Neuronal stem cell (in vitro differentiated cells): ENCODE results near the gene IBA57.

Source experiments
- DNase-seq: peaks from one replicate; pipeline ENCODE4 v3.0.0-alpha.2; 2013; ENCODE audit warnings: low spot score
- H2AFZ ChIP-seq: one replicate; pipeline ENCODE4 v1.6.1; 2013; ENCODE audit warnings: mild to moderate bottlenecking, low read length, inconsistent platforms
- H2AK5ac ChIP-seq: 2 replicates; pipeline ENCODE4 v1.6.1; 2013; ENCODE audit warnings: low read depth, mild to moderate bottlenecking, inconsistent platforms, low read length, moderate library complexity, mixed read lengths
- H2BK120ac ChIP-seq: 2 replicates; pipeline ENCODE4 v1.6.1; 2013; ENCODE audit warnings: low read depth, mild to moderate bottlenecking, inconsistent platforms, low read length, moderate library complexity, mixed read lengths
- H2BK12ac ChIP-seq: one replicate; pipeline ENCODE4 v1.6.1; 2013; ENCODE audit warnings: low read length, inconsistent platforms
- H2BK15ac ChIP-seq: 2 replicates; pipeline ENCODE4 v1.6.1; 2013; ENCODE audit warnings: mild to moderate bottlenecking, low read length, inconsistent platforms, mixed read lengths
- H2BK5ac ChIP-seq: one replicate; pipeline ENCODE4 v1.6.1; 2013; ENCODE audit warnings: inconsistent platforms, mild to moderate bottlenecking, low read length, moderate library complexity
- H3K14ac ChIP-seq: one replicate; pipeline ENCODE4 v1.6.1; 2013; ENCODE audit warnings: low read length, inconsistent platforms
- H3K18ac ChIP-seq: 2 replicates; pipeline ENCODE4 v1.6.1; 2013; ENCODE audit warnings: low read length, inconsistent platforms
- H3K23ac ChIP-seq: 2 replicates; pipeline ENCODE4 v1.6.1; 2013; ENCODE audit warnings: low read depth, mild to moderate bottlenecking, mixed read lengths, low read length, inconsistent platforms; ENCODE audit not compliant: poor library complexity
- H3K27ac ChIP-seq: replicated peaks from 3 replicates; pipeline ENCODE4 v1.5.1; 2013; ENCODE audit warnings: low read length, inconsistent platforms
- H3K27me3 ChIP-seq, 3 experiments: 2 replicates each; pipeline ENCODE4 v1.6.1; 2013; ENCODE audit warnings: low read length in 3 of 3, mild to moderate bottlenecking in 2 of 3, inconsistent platforms in 1 of 3, low read depth in 1 of 3, mixed read lengths in 1 of 3, moderate library complexity in 1 of 3; ENCODE audit not compliant: control insufficient read depth in 3 of 3, insufficient read depth in 3 of 3
- H3K36me3 ChIP-seq, 2 donors: replicated peaks in 1 of 2; 2 replicates each; pipeline ENCODE4 v1.6.1; 2013; ENCODE audit warnings: low read length in 2 of 2; ENCODE audit not compliant: control insufficient read depth in 2 of 2, insufficient read depth in 2 of 2
- H3K4ac ChIP-seq: 2 replicates; pipeline ENCODE4 v1.6.1; 2013; ENCODE audit warnings: inconsistent platforms, mild to moderate bottlenecking, low read length, moderate library complexity
- H3K4me1 ChIP-seq, 2 donors: 1 replicate in 1 of 2; 2 replicates in 1 of 2; pipeline ENCODE4 v1.6.1; 2013; ENCODE audit warnings: low read length in 2 of 2, low read depth in 1 of 2; ENCODE audit not compliant: control insufficient read depth in 2 of 2, insufficient read depth in 1 of 2
- H3K4me2 ChIP-seq: one replicate; pipeline ENCODE4 v1.6.1; 2013; ENCODE audit warnings: mild to moderate bottlenecking, low read length, inconsistent platforms; ENCODE audit not compliant: insufficient read depth, poor library complexity, severe bottlenecking
- H3K4me3 ChIP-seq, 2 donors: 2 replicates each; pipeline ENCODE4 v1.5.1; 2013; ENCODE audit warnings: low read length in 2 of 2, mild to moderate bottlenecking in 2 of 2, inconsistent platforms in 1 of 2, moderate library complexity in 1 of 2
- H3K79me1 ChIP-seq: one replicate; pipeline ENCODE4 v1.6.1; 2013; ENCODE audit warnings: low read depth, mild to moderate bottlenecking, inconsistent platforms, low read length, moderate library complexity
- H3K9ac ChIP-seq: one replicate; pipeline ENCODE4 v1.6.1; 2013; ENCODE audit warnings: mild to moderate bottlenecking, low read depth, low read length, inconsistent platforms; ENCODE audit not compliant: poor library complexity
- H3K9me3 ChIP-seq, 2 donors: replicated peaks in 1 of 2; 2 replicates each; pipeline versions ENCODE3 to v1.6.1; 2013; ENCODE audit warnings: low read length in 2 of 2, mild to moderate bottlenecking in 2 of 2, inconsistent platforms in 1 of 2, low read depth in 1 of 2, mixed read lengths in 1 of 2, moderate library complexity in 1 of 2; ENCODE audit not compliant: control insufficient read depth in 2 of 2, insufficient read depth in 1 of 2
- H4K8ac ChIP-seq: one replicate; pipeline ENCODE4 v1.6.1; 2013; ENCODE audit warnings: low read depth, mild to moderate bottlenecking, inconsistent platforms, low read length, moderate library complexity
- H4K91ac ChIP-seq: one replicate; pipeline ENCODE4 v1.6.1; 2013; ENCODE audit warnings: low read length, low read depth, mild to moderate bottlenecking, inconsistent platforms; ENCODE audit not compliant: poor library complexity
- WGBS, 2 donors: extraction: QIAGEN DNeasy Blood & Tissue Kit; methylation state at CpG; one replicate each; pipeline ENCODE4 v1.1.7; 2013; ENCODE audit warnings: missing lambda C conversion rate in 2 of 2, mixed read lengths in 1 of 2; ENCODE audit not compliant: insufficient read length in 2 of 2, insufficient replicate concordance in 1 of 2; ENCODE audit errors: extremely low coverage in 2 of 2; 5-methylcytosine and 5-hydroxymethylcytosine counted together

Gene IBA57

DNA sequence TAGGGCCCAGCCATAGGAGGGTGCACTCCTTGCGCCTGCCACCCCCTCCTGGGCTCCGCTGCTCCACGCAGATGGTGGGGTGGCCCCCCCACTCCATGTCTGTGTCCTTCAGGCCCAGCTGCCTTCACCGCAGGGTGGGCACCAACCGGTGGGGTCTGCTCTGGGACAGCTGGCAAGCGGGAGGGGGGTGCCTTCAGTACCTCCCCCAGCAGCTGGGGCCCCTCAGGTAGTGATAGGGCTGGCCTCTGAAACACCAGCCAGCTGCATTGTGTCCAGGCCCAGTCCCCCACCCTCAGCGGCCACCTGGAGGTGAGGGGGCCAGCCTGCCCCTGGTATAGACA is 15.5 kb upstream of the IBA57 start:
- no peak overlapping the region for H4K8ac ChIP-seq
- peak overlapping the region; percentile 85 for H3K9ac ChIP-seq
- H2AK5ac ChIP-seq, result peak overlapping the region; percentile 86
- no peak for DNase-seq
- no peak overlapping the region for H2BK120ac ChIP-seq
- H3K23ac ChIP-seq, result peak overlapping the region; percentile 40
- H3K18ac ChIP-seq, result peak overlapping the region; percentile 87
- no CpG with 5 or more reads among the region's 7 CpGs for WGBS, 2 donors
- H3K9me3 ChIP-seq, result no peaks in the 10 kb centered on the region
- peaks cover 9 to 19% of the 10 kb centered on the region in 2 donors for H3K4me1 ChIP-seq
- no peaks in the 10 kb centered on the region for H3K27me3 ChIP-seq
- H3K4me3 ChIP-seq, result no peak overlapping the region
- H2AFZ ChIP-seq, result no peak overlapping the region
- H3K4ac ChIP-seq, result no peak overlapping the region
- peak overlapping the region; percentile 69 for H2BK12ac ChIP-seq
- no peak overlapping the region for H3K4me2 ChIP-seq
- H3K36me3 ChIP-seq, result peaks cover 0 to 37% of the 10 kb centered on the region in 2 donors
- peaks cover 12% of the 10 kb centered on the region for H3K79me1 ChIP-seq
- H3K27ac ChIP-seq, result peak overlapping the region; percentile 33
- H3K14ac ChIP-seq, result no peak overlapping the region
- H2BK15ac ChIP-seq, result no peak overlapping the region
- H4K91ac ChIP-seq, result no peak overlapping the region
- H2BK5ac ChIP-seq, result no peak overlapping the region

DNA sequence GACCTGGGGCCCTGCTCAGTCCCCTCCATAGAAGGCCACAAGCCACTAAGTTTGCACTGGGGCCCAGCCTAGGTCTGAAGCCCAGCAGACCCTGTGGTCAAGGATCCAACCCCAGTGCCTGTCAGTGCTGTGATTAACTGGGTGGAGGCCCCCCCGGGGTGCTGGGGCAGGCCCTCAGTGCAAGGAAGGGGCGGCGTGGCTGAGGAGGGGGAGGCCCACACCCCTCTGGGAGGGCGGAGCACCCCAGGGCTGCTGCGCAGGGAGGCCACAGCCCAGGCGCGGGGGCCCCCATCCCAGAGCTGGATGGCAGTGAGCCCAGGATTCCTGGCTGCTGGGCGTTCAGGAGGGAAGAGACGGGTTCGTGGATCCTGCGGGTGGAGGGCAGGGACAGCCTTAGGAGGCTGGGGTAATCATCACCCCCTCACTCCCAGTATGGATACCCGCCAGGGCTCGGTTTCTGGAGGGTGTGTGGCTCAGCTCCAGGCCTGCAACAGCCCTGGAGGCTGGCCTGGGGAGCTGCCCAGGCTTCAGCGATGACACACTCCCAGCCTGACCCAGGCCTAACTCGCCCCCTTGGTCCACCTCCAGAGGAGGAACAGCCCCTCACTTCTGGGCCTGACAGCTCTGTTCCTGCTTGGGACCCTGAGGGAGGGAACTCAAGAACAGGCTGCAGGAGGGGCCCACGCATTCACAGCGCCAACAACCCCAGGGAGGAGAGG is 15.0 kb upstream of the IBA57 start:
- Histone ChIP-seq H3K4me3 (no peak overlapping the region), H3K4me2 (no peak overlapping the region), H3K14ac (peak overlapping the region; percentile 58), H2AK5ac (peak overlapping the region; percentile 86), H3K23ac (peak overlapping the region; percentile 60), H2BK5ac (no peak overlapping the region), H3K9ac (peak overlapping the region; percentile 74), H3K79me1 (peaks cover 7% of the 10 kb centered on the region), H3K27me3 (no peaks in the 10 kb centered on the region), H3K4ac (peak overlapping the region; percentile 37), H4K8ac (peak overlapping the region; percentile 0), H2BK120ac (no peak overlapping the region), H3K4me1 (peaks cover 9 to 19% of the 10 kb centered on the region in 2 donors), H2AFZ (no peak overlapping the region), H3K18ac (peak overlapping the region; percentile 87), H3K36me3 (peaks cover 0 to 32% of the 10 kb centered on the region in 2 donors), H3K9me3 (no peaks in the 10 kb centered on the region), H2BK12ac (no peak overlapping the region), H3K27ac (no peak overlapping the region), H4K91ac (peak overlapping the region; percentile 92), H2BK15ac (no peak overlapping the region)
- WGBS, 2 donors, result no CpG with 5 or more reads among the region's 17 CpGs
- no peak for DNase-seq

DNA sequence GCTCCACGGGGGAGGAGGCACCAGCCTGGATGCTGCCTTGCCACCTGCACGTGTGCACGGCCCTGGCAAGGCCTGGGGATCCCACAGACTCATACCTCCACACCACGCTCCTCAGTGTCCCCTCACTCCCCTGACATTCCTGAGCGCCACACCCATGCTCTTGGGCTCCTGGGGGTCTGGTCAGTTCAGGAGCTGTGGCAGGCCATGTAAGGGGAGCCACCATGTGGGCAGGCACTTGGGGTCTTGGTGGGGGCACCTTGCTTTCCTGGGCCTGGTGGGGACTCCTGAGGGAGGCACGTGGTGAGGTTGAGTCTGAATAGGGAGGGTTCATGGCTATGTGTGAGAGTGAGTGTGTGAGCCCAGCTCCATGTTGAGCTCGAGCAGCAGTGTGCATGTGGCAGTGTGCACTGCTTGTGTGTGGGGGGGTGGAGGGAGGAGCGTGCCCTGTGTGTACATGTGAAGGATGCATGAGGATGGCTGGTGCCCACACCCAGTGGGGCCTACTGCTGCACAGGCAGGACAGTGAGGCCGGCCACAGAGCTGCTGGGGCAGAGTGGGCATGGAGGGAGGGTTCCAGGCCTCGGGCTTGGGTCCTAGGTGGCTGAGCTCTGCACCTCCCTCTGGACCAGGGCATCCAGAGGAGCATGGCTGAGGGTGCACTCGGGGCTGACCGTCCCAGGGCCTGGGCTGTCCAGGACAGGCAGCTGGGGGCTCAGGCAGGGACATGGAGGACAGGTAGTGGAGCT is 14.3 kb upstream of the IBA57 start:
- Histone ChIP-seq H4K8ac (peak overlapping the region; percentile 0), H2AFZ (no peak overlapping the region), H2BK12ac (no peak overlapping the region), H4K91ac (peak overlapping the region; percentile 92), H3K4me1 (peaks cover 9 to 19% of the 10 kb centered on the region in 2 donors), H3K14ac (peak overlapping the region; percentile 58), H3K27ac (no peak overlapping the region), H3K18ac (no peak overlapping the region), H2AK5ac (peak overlapping the region; percentile 86), H2BK15ac (peak overlapping the region; percentile 1), H3K9ac (peak overlapping the region; percentile 74), H2BK5ac (no peak overlapping the region), H3K4me2 (no peak overlapping the region), H3K4ac (no peak overlapping the region), H3K9me3 (no peaks in the 10 kb centered on the region), H2BK120ac (no peak overlapping the region), H3K36me3 (peaks cover 0 to 26% of the 10 kb centered on the region in 2 donors), H3K79me1 (peaks cover 6% of the 10 kb centered on the region), H3K4me3 (no peak overlapping the region), H3K23ac (peak overlapping the region; percentile 20), H3K27me3 (no peaks in the 10 kb centered on the region)
- no CpG with 5 or more reads among the region's 12 CpGs for WGBS, 2 donors
- DNase-seq, result no peak
